HG03575 (cell line): ENCODE data around the gene TRAF7.

Experiments used
- ATAC-seq: cut with Tn5 transposase; IDR thresholded peaks from one replicate; pipeline ENCODE4 v1.9.1; 2021; ENCODE audit not compliant: unreplicated experiment, insufficient number of reproducible peaks, low FRiP score; ENCODE audit errors: extremely low read depth

TRAF7 gene

DNA sequence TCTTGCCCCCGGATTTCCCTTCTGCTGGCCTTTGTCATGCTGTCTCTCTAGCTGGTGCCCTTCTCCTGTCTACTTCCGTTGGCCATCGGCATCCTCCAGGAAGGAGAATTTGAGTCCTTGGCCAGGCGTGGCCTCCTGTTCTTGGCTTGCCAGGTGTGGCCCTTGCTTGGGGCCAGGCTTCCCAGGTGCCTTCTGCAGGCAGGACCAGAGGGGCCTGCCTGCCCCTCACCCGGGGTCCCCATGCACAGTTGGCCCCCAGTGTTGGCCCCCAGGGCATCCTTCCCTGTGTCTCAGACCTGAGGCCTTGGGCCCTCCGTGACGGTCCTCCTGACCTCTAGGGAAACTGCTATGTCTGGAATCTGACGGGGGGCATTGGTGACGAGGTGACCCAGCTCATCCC lies 52.3 kb downstream of the TRAF7 start:
- no peak for ATAC-seq

DNA sequence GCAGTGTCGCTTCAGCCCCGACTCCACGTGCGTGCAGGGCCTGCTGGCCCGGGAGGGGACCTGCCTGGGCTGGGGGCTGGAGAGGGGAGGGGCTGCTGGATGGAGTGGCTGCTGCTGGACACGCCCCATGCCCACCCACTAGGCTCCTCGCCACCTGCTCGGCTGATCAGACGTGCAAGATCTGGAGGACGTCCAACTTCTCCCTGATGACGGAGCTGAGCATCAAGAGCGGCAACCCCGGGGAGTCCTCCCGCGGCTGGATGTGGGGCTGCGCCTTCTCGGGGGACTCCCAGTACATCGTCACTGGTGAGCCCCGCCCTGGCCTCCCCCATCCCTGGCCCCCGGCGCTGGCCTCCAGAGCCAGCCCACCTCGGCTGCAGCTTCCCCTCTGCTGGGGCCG lies 52.7 kb downstream of the TRAF7 start:
- no peak for ATAC-seq

DNA sequence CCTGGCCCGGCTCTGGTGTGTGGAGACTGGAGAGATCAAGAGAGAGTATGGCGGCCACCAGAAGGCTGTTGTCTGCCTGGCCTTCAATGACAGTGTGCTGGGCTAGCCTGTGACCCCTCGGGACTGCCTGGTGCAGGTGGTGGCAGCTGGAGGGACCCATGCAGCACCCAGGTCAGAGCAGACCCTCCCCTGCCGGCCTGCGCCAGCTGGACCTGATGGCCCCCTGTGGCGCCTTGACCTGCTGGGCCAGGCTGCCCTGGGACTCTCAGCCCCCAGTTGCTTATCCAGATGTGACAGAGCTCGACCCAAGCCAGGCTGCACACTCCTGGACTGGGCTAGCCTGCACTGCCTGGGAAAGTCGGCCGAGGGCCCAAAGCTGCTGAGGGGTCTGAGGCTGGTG lies 53.2 kb downstream of the TRAF7 start:
- ATAC-seq = no peak

DNA sequence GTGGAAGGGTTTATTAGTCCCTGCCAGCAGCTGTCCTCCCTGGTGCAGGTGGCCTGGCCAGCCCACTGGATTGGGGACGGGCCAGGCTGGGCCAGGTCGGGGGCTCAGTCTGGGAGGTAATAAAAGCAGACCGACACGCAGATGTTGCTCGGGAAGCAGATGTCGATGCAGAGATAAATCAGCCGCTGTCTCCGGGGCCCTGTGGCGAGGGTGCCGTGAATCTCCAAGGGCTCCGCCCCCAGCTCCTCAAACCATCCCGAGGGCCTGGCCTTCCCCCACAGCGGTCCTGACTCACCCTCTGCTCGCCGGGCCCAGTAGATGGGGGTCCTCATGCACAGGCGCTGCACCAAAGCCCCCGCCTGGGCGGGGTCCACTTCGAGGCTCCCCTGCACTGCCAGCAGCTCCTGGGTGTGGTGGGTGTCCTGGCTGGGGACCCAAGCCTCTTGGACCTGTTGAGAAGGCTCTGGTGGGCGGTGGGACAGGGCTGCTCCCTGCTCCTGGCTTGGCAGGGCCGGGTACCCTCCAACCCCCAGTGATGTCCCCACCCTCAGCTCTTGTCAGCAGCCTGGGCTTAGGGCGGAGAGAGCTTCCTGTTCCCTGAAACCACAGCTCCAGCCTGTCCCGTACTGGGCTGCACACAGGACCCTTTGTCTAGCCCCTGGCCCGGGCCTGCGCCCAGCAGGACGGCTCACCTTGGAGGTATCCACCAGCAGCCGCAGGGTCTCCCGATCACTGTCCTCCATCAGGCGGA lies 53.9 kb downstream of the TRAF7 start:
- ATAC-seq = no peak

DNA sequence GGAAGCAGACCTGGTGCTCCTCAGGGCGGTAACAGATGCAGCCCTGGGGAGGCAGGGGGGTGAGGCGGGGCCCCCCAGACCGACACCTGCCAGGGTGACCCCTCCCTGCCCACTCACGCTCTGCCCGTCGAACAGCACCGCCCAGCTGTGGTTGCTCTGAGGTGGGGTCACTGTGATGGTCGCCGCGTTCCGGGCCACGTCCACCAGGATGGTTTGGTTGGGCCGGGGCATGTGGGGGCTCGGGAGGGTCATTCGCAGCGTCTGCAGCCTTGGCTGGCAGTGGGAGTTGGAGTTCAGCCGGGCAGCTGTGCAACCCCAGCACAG lies 54.4 kb downstream of the TRAF7 start:
- ATAC-seq = no peak

DNA sequence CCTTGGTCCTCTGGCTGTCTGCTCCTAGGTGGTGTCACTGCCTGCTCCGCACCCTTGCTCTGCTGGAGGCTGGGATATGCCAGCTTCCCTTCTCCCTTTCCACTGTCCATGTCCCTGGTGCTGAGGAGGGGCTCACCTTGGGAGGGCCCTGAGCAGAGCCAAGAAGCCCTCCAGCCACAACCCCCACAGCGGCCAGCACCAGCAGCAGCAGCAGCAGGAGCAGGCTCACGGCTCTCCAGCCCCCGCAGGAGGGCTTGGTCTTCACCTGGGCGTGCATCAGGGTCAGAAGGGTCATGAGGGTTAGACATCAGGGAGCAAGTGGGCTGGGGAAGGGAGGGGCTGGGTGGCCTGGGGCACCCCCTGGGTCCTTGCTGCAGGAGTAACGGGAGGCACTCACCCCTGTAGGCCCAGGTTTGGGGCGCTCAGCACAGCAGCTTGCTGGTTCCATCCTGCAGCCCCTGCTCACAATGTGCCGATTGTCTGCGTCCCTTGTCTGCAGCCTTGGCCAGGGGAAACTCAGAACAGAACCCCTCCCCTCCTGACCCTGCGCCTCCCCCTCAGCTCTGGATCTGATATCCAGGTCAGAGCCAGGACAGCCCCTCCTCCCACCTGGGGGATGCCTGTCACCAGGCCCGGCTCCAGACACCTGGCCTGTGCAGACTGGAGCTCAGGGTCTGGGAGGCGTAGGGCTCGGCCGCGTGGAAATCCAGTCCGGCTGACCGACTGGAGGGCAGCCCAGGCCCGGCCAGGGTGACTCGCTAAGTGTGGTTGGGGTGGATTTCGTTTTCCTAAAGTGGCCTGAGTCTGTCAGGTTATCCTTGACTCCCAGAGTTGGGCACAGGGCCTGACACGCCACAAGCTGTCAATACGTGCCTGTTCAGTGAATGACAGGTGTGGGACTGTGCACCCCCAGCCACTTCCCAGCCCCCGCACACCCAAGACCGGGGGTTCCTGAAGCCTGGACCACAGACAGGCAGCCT lies 55.1 kb downstream of the TRAF7 start, which contains the start of gene BRICD5:
Gene BRICD5 (minus strand): TSS at position 478 of the 980 bp plus-strand sequence. CDS start 30 bp downstream, at position 448.
- no peak for ATAC-seq

DNA sequence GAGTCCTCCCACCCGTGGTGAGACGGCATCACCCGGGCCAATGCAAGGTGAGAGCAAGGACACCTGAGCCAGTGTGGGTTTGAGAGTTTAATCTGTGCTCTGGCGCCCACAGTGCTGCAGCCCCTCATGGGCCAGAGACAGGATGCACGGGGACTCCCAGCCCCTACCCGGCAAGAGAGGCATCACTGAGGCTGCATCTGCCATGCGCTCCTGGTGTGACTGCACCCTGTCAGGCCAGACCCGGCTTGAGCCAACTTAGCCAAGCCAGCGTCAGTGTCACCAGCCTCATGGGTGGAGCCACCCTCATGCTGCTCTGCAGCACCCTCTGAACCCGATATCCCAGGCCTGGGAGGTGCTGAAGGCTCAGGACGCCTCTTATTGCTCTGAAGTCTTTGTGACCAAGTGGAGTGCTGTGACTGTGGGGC lies 56.4 kb downstream of the TRAF7 start:
- no peak for ATAC-seq

DNA sequence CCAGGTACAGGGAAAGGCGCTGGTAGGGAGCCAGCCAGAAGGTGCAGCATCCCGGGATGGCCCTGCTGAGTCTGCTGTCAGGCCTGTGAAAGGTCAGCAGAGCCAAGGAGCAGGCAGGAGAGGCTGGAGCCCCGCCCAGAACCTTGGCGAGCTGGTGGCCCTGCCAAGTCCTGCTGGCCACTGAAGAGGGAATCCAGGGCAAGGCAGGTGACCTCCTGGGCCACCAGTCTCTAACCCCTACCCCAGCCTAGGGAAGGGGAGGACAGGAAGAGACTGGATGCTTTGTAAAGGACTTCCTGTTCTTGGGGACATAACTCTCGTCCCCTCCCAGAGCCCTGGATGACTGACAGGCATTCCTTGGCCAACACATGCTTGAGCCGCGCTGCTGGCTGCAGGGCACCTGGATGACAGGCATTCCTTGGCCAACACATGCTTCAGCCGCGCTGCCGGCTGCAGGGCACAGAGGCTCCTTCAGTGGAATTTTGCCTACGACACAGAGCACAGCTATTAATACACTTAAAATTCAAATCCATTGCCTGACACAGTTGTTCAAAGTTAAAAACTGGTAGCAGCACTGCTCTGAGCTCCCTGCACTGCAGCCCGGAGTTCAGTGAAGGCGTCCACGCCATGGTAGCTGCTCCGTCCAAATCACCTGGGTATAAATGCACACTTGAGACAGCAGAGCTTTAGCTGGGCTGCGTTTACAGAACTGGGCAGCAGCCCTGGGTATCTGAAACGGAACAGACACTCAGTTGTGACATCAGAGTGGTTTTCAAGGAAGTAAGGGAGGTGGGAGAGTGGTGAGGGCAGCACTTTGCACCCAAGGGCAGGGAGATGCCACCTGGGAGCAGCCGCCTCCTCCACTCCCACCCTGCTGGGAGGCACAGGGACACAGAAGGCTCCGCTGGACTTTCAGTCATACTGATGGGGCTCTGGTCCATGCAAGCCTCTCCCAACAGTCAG lies 57.1 kb downstream of the TRAF7 start:
- ATAC-seq = no peak

DNA sequence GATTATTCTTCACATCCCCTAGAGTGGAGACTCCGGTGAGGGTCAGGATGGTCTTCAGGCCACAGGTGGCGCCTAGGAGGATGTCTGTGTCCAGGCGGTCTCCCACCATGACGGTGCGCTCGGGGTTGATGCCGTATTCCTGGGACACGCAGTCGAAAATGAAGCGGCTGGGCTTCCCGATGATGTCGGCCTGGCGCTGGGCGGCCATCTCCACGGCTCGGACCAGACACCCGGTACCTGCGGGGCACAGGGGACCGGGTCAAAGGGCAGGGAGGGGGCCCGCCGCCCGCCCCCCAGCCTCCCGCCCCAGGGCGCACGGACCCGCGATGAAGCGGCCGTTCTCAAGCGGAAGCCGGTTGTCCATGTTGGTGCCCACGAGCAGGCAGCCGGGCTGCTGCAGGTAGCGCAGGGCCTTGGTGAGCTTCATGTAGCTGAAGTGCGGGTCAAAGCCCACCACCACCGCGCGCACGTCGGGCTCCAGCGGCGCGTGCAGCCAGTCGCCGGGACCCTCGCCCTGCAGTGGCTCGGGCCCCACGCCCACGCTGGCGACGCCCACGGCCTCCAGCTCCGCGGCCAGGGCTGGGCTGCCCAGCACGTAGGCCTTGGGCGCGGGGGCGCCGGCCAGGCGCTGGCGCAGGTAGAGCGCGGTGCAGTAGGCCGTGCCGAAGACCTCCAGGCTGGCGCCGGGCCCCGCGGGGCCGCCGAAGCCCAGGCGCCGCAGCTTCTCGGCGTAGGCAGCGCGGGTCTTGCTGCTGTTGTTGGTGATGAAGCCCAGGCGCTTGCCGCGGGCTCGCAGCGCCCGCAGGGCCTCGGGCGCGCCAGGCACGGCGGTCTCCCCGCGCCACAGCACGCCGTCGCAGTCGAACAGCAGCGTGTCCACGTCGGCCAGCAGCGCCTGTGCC lies 58.5 kb downstream of the TRAF7 start:
- ATAC-seq = no peak

DNA sequence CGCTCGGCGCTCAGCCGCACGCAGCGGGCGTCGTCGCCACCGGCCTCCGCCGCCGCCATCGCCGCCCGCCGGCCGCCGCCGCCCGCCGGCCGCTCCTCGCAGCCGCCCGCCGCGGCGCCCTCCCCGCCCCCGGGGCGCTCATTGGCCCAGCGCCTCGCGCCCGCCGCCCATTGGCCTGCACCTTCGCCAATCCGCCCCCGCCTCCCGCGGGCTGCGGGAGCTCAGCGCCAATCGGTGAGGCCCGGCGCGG lies 59.1 kb downstream of the TRAF7 start, which contains the start of gene PGP:
Gene PGP (minus strand): TSS at position 122 of the 250 bp plus-strand sequence. CDS start 63 bp downstream, at position 59.
- no peak for ATAC-seq

DNA sequence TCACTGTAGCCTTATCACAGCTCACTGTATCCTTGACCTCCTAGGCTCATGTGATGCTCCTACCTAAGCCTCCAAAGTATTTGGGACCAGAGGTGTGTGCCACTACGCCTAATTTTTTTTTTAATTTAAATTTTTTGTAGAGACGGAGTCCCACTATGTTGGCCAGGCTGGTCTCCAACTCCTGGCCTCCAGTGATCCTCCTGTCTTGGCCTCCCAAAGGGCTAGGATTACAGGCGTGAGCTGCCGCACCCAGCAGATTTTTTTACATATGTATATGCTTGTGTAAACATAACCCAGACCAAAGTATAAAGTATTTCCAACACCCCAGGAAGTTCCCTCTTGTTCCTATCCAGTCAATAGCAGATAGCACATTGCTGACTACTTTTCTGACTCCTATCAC lies 60.7 kb downstream of the TRAF7 start:
- ATAC-seq = no peak

DNA sequence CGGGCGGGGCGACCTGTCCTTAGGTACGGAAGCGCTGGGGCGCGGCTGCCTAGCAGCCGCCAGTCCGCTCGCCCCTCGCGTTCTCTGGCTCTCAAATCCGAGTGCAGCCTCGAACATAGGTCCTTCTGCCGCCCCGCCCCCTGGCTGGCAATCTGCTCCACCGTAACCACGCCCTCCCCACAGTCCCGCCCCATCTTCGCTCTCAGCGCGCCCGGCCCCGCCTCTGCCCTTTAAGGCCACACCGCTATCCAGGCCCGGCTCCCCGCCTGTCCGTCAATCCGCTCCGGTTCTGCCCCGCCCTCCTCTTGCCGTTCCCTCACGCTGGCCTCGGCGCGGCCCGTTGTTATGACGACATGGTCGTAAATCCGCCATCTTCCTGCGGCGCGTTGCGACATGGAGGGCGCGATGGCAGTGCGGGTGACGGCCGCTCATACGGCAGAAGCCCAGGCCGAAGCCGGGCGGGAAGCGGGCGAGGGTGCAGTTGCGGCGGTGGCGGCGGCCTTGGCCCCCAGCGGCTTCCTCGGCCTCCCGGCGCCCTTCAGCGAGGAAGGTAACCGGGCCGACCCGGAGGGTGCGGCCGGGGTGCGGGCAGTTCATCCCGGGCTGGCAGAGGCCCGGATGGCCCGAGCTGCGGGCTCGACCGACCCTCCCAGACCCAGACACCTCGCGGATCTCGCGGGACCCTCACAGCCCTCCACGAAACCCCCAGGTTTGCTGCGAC lies 67.8 kb downstream of the TRAF7 start, which contains the start of gene E4F1:
Gene E4F1 (plus strand): TSS at position 371 of the 721 bp plus-strand sequence. CDS start 23 bp downstream, at position 394.
- peak; percentile 66 for ATAC-seq

DNA sequence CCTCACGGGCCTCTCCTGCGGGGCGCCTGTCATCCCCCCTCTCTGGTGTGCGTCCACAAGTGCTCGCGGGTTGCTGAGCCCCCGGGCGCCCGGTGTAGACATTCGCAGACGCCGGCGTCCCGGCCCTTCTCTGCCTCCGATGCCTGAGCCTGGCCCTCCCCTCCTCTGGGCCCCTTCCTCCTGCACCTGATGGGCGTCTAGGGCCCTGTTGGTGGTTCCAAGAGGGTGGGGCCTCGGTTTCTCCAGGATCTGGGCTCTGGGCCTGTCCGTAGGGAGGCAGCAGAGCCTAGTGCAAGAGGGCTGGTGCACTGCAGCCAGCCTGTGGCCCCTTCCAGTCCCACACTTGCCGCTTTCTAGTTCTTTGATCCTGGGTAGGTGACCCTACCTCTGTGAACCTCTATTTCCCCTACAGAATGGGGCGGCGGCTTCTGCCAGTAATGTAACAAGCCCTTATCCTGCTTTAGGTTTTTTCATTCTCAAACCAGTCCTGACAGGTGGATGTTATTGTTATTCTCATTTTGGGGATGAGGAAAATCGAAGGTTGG lies 68.4 kb downstream of the TRAF7 start:
- no peak for ATAC-seq

DNA sequence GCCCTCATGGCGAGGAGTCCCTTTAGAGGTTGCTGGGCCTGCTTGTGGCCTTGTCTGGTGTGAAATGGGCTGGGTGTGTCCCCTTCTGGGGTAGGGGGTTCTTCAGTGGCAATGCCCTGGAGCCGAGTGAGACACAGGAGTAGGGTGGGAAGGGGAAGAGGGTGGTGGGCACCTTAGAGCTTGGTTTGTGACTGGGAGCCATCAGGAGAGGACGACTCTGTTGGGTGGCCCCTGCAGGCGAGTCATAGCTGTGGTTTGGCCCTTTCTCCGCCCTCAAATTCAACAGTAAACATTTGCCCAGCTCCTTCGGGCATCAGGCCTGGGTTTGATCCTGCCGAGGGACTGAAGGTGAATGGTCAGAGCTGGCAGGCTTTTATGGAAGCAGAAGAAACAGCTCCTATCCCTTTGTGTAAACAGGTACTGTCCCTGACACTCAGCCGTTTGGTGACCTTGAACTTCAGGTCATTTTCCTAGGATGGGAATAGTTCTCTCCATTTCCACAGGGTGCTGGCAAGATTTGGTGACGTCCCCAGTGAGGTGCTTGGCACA lies 70.7 kb downstream of the TRAF7 start:
- no peak for ATAC-seq

DNA sequence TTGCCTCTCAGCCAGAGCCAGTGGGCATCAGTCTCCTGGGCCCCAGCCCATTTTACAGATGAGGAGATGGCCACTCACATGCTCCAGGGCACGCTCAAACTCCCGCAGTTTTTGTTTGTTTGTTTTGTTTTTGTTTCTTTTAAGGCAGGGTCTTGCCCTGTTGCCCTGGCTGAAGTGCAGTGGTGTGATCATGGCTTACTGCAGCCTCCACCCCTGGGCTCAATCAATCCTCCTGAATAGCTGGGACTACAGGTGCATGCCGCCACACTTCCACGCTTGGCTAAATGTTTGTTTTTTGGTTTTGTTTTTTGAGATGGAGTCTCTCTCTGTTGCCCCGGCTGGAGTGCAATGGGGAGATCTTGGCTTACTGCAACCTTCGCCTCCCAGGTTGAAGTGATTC lies 71.3 kb downstream of the TRAF7 start:
- ATAC-seq = no peak
